HG03378 (cell line): ENCODE data around the gene KRT7.

Experiments
- ATAC-seq: cut with Tn5 transposase; IDR thresholded peaks from one replicate; pipeline ENCODE4 v1.9.1; 2021; ENCODE audit warnings: mild to moderate bottlenecking, moderate library complexity; ENCODE audit not compliant: unreplicated experiment

The KRT7 gene

GRCh38 chr12:52211716-52212585 lies 21.1 kb upstream of the KRT7 start:
- ATAC-seq: no peak

- no peak for ATAC-seq
These were observed 20.1 kb upstream of the KRT7 start for GRCh38 chr12:52212701-52213563.

- ATAC-seq: no peak
These were observed 19.3 kb upstream of the KRT7 start for GRCh38 chr12:52213564-52214420.

GRCh38 chr12:52214421-52214802 lies 18.6 kb upstream of the KRT7 start:
- ATAC-seq: no peak

- ATAC-seq: no peak
These were observed 17.4 kb upstream of the KRT7 start for GRCh38 chr12:52215587-52216031.

- ATAC-seq: no peak
These were observed 16.9 kb upstream of the KRT7 start for GRCh38 chr12:52216100-52216499.

GRCh38 chr12:52216807-52217206 lies 16.2 kb upstream of the KRT7 start:
- ATAC-seq: no peak

GRCh38 chr12:52217223-52217622 lies 15.8 kb upstream of the KRT7 start:
- no peak for ATAC-seq

- no peak for ATAC-seq
These were observed 15.0 kb upstream of the KRT7 start for GRCh38 chr12:52218001-52218400.

GRCh38 chr12:52220477-52220876 lies 12.6 kb upstream of the KRT7 start:
- no peak for ATAC-seq

- ATAC-seq: no peak
These were observed 11.8 kb upstream of the KRT7 start for GRCh38 chr12:52221070-52221781.

- ATAC-seq: no peak
These were observed 11.1 kb upstream of the KRT7 start for GRCh38 chr12:52221912-52222457.

- no peak for ATAC-seq
These were observed 10.4 kb upstream of the KRT7 start for GRCh38 chr12:52222692-52223091.

- no peak for ATAC-seq
These were observed 9.5 kb upstream of the KRT7 start for GRCh38 chr12:52223406-52224039.

- ATAC-seq: no peak
These were observed 8.9 kb upstream of the KRT7 start for GRCh38 chr12:52224151-52224550.

- no peak for ATAC-seq
These were observed 7.3 kb upstream of the KRT7 start for GRCh38 chr12:52225752-52226151.

- ATAC-seq: no peak
These were observed 6.6 kb upstream of the KRT7 start for GRCh38 chr12:52226446-52226845.

GRCh38 chr12:52227606-52228166 lies 5.4 kb upstream of the KRT7 start:
- no peak for ATAC-seq

GRCh38 chr12:52228366-52228765 lies 4.7 kb upstream of the KRT7 start:
- no peak for ATAC-seq
